ENCODE data around the gene RBMS1. TPM values are rescaled to one million over a fixed set of nuclear protein-coding genes. Genes with fewer than 3 reads are reported as not detected.

RBMS1 gene
- total and polyA plus RNA-seq, 8 donors = 91.7 to 133 (median 119) TPM

DNA sequence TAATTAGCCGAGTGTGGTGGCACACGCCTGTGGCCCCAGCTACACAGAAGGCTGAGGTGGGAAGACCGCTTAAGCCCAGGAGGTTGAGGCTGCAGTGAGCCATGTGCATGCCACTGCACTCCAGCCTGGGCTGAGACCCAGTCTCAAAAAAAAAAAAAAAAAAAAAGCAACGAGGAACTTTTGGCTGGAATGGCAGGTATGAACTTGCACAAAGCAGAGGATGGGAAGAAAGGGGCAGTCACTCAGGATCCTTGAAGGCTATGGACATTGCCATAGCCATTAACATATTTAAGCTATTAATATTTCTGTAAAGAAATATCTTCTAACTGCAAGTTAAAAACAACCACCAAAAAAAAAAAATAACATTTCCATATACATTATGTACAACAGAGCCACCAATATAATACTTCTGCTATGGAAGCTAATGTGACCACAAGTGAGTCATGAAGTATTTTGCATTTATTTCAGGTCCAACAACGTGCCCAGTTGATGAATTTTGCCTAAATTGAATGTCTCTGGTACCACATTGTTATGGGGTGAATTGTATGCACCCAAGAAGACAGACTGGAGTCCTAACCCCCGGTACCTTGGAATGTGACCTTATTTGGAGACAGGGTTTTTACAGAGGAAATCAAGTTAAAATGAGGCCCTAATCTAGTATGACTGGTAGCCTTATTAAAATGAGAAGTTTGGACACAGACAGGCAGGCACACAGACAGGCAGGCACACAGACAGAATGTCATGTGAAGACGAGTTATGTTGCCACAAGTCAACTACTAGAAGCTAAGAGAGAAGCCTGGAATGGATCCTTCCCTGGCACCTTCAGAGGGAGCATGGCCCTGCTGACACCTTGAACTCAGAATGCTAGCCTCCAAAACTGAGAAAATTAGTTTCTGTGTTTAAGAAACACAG, 102.8 kb downstream of the RBMS1 start:
- intact Hi-C loops (cut with DNase I) = no loop called here
- Histone ChIP-seq H3K27me3 (no peaks in the 10 kb centered on the region), H3K9me3 (no peaks in the 10 kb centered on the region), H3K36me3 (no peaks in the 10 kb centered on the region), H3K4me1 (peaks cover 26 to 100% of the 10 kb centered on the region in 2 donors), H3K27ac (peak overlapping the region; percentile 14 to 86), H3K4me3 (no peak overlapping the region)
- TF ChIP-seq, protein P1, sequence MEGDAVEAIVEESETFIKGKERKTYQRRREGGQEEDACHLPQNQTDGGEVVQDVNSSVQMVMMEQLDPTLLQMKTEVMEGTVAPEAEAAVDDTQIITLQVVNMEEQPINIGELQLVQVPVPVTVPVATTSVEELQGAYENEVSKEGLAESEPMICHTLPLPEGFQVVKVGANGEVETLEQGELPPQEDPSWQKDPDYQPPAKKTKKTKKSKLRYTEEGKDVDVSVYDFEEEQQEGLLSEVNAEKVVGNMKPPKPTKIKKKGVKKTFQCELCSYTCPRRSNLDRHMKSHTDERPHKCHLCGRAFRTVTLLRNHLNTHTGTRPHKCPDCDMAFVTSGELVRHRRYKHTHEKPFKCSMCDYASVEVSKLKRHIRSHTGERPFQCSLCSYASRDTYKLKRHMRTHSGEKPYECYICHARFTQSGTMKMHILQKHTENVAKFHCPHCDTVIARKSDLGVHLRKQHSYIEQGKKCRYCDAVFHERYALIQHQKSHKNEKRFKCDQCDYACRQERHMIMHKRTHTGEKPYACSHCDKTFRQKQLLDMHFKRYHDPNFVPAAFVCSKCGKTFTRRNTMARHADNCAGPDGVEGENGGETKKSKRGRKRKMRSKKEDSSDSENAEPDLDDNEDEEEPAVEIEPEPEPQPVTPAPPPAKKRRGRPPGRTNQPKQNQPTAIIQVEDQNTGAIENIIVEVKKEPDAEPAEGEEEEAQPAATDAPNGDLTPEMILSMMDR (IDR thresholded peaks at IDR 0.05) = no peak
- ATAC-seq (peak; percentile 7), DNase-seq (no peak)

DNA sequence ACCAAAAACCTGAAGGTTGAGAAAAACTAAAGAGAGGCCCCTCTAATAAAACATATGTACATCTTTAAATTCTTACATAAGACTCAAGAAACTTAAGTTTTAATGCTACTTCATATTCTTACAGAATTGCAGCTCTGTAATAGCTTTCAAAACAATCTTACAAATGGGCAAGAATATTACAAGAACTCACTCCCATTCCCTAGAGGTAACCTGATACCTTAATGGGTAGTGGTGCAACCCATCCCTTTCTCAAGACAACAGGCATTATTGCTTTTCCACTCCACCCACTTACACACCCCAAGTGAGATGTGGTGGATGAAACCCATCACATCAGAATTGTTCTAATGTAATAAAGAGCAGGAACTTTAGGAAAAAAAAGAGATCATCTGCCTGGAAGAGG, 103.7 kb downstream of the RBMS1 start:
- Histone ChIP-seq H3K27me3 (no peaks in the 10 kb centered on the region), H3K4me1 (peaks cover 26 to 100% of the 10 kb centered on the region in 2 donors), H3K4me3 (no peak overlapping the region), H3K9me3 (no peaks in the 10 kb centered on the region), H3K27ac (peak overlapping the region in 1 of 2 donors; percentile 86), H3K36me3 (no peaks in the 10 kb centered on the region)
- DNase-seq = no peak
- TF ChIP-seq, protein P1 (IDR thresholded peaks at IDR 0.05) = no peak
- intact Hi-C loops (cut with DNase I) = no loop called here
- no peak for ATAC-seq

DNA sequence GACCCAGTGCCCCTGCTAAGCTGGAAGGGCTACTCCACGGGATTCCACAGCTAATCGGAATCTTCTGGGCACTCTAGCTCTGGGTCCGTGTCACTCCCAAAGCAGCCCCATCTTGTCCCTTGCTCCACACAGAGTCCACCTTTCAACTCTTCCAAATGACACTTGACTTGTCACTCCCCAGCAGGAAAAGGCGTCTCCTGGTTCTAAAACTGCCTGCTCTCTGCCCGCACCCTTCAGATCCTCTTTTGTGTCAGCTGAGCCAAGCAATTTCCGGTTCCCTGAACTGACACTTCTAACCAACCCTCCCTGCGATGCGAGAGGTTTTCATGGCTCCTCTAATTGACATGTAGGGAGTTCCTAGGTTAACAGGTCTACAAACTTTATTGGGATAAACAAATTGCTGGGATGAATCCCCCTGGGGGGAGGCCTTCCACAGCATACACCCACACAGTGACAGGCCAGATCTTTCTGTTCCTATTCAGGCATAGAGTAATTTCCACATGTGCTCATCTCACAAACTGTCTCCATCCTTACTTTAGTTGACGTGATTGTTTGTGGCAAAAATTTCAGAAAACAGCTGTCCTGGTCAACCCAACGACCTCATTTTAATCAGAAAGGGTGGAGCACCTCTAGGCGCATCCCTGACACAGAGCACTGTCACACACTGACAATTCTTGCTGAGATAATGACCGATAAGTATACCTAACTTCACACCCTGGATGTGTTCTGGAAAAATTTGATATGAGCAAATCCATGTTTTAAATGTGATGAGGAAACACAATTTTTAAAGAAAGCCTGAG, 104.9 kb downstream of the RBMS1 start:
- Histone ChIP-seq H3K36me3 (no peaks in the 10 kb centered on the region), H3K4me1 (peaks cover 26 to 100% of the 10 kb centered on the region in 2 donors), H3K27me3 (no peaks in the 10 kb centered on the region), H3K27ac (peak overlapping the region; percentile 85 to 86), H3K9me3 (no peaks in the 10 kb centered on the region), H3K4me3 (no peak overlapping the region)
- TF ChIP-seq, protein P1 (IDR thresholded peaks at IDR 0.05) = no peak
- ATAC-seq (peak; percentile 55), DNase-seq (peak in 1 of 4 donors; percentile 69)
- intact Hi-C loops (cut with DNase I) = no loop called here

DNA sequence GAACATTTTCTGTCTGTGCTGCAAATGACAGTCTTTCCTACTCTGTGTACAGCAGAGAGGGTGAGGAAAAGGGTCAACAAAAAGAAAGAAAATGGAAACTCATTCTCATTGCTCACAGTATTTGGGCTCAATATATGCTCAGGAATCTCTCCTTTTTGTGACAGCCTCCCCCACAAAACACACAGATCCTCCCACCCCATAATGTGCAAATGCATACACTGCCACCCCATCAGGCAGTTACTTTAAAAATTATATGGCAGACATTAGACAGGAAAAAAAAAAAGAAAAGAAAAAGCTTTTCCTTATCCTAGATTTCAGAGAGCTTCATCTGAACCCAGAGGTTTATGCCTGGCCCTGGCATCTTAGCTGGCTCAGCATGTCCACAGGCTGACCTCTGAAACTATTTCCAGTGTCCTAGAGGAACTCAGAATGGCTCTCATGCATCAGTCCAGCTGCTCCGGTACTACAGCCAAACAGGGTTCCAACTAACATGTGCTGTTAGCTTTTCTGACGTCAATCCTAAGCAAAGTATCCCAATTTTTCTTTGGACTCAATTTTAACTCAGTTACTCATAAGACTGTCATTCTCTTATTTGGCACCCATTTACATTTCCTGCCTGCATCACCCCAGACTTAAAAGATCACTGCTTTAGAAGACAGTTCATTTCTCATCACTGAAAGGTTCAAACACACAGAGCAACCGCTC, 105.9 kb downstream of the RBMS1 start:
- peaks cover 29 to 98% of the 10 kb centered on the region in 2 donors for H3K4me1 ChIP-seq
- H3K27me3 ChIP-seq = no peaks in the 10 kb centered on the region
- H3K27ac ChIP-seq = peak overlapping the region; percentile 85 to 86
- peak; percentile 89 for ATAC-seq
- intact Hi-C loops (cut with DNase I) = no loop called here
- peak in 3 of 4 donors; percentile 60 to 89 (median 72) for DNase-seq
- H3K9me3 ChIP-seq = no peaks in the 10 kb centered on the region
- TF ChIP-seq, protein P1 (IDR thresholded peaks at IDR 0.05) = no peak
- no peak overlapping the region for H3K4me3 ChIP-seq
- H3K36me3 ChIP-seq = no peaks in the 10 kb centered on the region

All from left lung (tissue), 10 donors.